Measurements from ENCODE around the gene BRD8. TPM values are rescaled to one million over a fixed set of nuclear protein-coding genes. Genes with fewer than 3 reads are reported as not detected.

The BRD8 gene
- total and polyA plus RNA-seq, 4 donors = 23.3 to 80.1 (median 33.5) TPM

DNA sequence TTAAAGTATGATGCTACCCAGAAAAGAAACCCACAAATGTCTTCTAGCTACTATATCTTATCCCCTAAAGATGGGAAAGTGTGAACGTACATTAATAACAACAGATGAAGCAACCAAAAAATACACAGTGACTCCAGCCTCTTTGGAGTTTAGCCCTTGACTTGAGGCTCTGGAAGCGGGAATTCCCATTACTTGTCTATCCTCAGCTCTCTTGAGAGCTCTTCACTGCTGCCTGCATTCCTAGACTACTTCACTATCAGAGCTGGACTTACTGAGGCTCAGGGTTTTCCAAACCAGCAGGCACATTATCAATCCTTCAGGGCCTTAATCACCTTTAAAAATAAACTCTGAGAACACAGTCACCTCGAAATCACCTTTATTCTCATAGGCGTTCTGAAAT, 38.2 kb downstream of the BRD8 start:
- ATAC-seq (ENCODE audit: insufficient read depth, low FRiP score) = no peak

DNA sequence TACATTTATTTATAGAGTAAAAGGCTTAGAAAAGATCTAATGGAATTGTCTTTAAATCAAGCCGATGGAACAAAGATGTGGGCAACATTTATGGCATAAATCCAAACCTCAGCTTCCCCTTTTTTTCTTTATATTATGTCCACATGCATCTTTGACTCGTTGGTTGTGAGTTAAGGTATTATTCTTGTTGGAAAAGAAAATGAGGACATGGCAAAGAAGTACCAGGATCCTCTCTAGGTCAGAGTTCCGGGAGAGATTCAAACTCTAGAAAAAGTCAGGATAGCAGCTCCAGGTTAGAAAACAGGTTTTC, 38.7 kb downstream of the BRD8 start:
- ATAC-seq (ENCODE audit: insufficient read depth, low FRiP score) (no peak), DNase-seq (no peak)
- H3K36me3 ChIP-seq (ENCODE audit: control insufficient read depth in 4 of 4, insufficient read depth in 4 of 4, low read length in 4 of 4) = no peaks in the 10 kb centered on the region
- H3K9me3 ChIP-seq (ENCODE audit: control insufficient read depth in 4 of 4, insufficient read depth in 3 of 4, low read length in 3 of 4) = no peaks in the 10 kb centered on the region
- no peak overlapping the region for H3K9ac ChIP-seq (ENCODE audit: insufficient read depth in 1 of 2, low read length in 2 of 2)
- H3K27ac ChIP-seq (ENCODE audit: low read depth in 1 of 2, low read length in 1 of 2) = no peak overlapping the region
- 36 to 53% methylated on average over 3 of the region's 3 CpGs for WGBS, 2 donors
- H3K4me3 ChIP-seq = no peak overlapping the region
- TF ChIP-seq, protein P1, sequence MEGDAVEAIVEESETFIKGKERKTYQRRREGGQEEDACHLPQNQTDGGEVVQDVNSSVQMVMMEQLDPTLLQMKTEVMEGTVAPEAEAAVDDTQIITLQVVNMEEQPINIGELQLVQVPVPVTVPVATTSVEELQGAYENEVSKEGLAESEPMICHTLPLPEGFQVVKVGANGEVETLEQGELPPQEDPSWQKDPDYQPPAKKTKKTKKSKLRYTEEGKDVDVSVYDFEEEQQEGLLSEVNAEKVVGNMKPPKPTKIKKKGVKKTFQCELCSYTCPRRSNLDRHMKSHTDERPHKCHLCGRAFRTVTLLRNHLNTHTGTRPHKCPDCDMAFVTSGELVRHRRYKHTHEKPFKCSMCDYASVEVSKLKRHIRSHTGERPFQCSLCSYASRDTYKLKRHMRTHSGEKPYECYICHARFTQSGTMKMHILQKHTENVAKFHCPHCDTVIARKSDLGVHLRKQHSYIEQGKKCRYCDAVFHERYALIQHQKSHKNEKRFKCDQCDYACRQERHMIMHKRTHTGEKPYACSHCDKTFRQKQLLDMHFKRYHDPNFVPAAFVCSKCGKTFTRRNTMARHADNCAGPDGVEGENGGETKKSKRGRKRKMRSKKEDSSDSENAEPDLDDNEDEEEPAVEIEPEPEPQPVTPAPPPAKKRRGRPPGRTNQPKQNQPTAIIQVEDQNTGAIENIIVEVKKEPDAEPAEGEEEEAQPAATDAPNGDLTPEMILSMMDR (IDR thresholded peaks at IDR 0.05; ENCODE audit: control extremely low read depth, extremely low read depth) = no peak
- H3K4me1 ChIP-seq (ENCODE audit: control insufficient read depth in 5 of 5, insufficient read depth in 5 of 5, low read length in 5 of 5) = peaks cover 0 to 3% (median 0%) of the 10 kb centered on the region in 5 donors
- no peaks in the 10 kb centered on the region for H3K27me3 ChIP-seq (ENCODE audit: control insufficient read depth in 3 of 3, insufficient read depth in 3 of 3, low read length in 2 of 3)

More for the DNA sequence above, 38.2 kb downstream of the BRD8 start:
- no peaks in the 10 kb centered on the region for H3K36me3 ChIP-seq (ENCODE audit: control insufficient read depth in 4 of 4, insufficient read depth in 4 of 4, low read length in 4 of 4)
- H3K4me1 ChIP-seq (ENCODE audit: control insufficient read depth in 5 of 5, insufficient read depth in 5 of 5, low read length in 5 of 5) = peaks cover 0 to 3% (median 0%) of the 10 kb centered on the region in 5 donors
- no peak for DNase-seq
- no peaks in the 10 kb centered on the region for H3K27me3 ChIP-seq (ENCODE audit: control insufficient read depth in 3 of 3, insufficient read depth in 3 of 3, low read length in 2 of 3)
- TF ChIP-seq, protein P1 (IDR thresholded peaks at IDR 0.05; ENCODE audit: control extremely low read depth, extremely low read depth) = no peak
- WGBS, 2 donors = 64 to 75% methylated on average over 4 of the region's 4 CpGs
- H3K4me3 ChIP-seq = no peak overlapping the region
- no peak overlapping the region for H3K27ac ChIP-seq (ENCODE audit: low read depth in 1 of 2, low read length in 1 of 2)
- no peak overlapping the region for H3K9ac ChIP-seq (ENCODE audit: insufficient read depth in 1 of 2, low read length in 2 of 2)
- H3K9me3 ChIP-seq (ENCODE audit: control insufficient read depth in 4 of 4, insufficient read depth in 3 of 4, low read length in 3 of 4) = no peaks in the 10 kb centered on the region

- ATAC-seq (ENCODE audit: insufficient read depth, low FRiP score) = peak; percentile 77
- TF ChIP-seq, protein P1 (IDR thresholded peaks at IDR 0.05; ENCODE audit: control extremely low read depth, extremely low read depth) = no peak
- Histone ChIP-seq H3K36me3 (ENCODE audit: control insufficient read depth in 4 of 4, insufficient read depth in 4 of 4, low read length in 4 of 4) (no peaks in the 10 kb centered on the region), H3K27me3 (ENCODE audit: control insufficient read depth in 3 of 3, insufficient read depth in 3 of 3, low read length in 2 of 3) (no peaks in the 10 kb centered on the region), H3K27ac (ENCODE audit: low read depth in 1 of 2, low read length in 1 of 2) (no peak within 1 kb of the TSS), H3K9me3 (ENCODE audit: control insufficient read depth in 4 of 4, insufficient read depth in 3 of 4, low read length in 3 of 4) (no peaks in the 10 kb centered on the region), H3K9ac (ENCODE audit: insufficient read depth in 1 of 2, low read length in 2 of 2) (peak within 1 kb of the TSS; percentile 16 to 38), H3K4me3 (peak within 1 kb of the TSS; percentile 54), H3K4me1 (ENCODE audit: control insufficient read depth in 5 of 5, insufficient read depth in 5 of 5, low read length in 5 of 5) (peaks cover 0 to 3% (median 0%) of the 10 kb centered on the region in 5 donors)
- WGBS, 2 donors = 7 to 9% methylated on average over 31 of the region's 31 CpGs
- DNase-seq = peak; percentile 77 to 81 (median 79)
These were observed 39.3 kb downstream of the BRD8 start, which contains the start of gene NME5 for GRCh38 chr5:138138949-138139780. Gene NME5 (minus strand): TSS chr5:138139428. CDS start chr5:138138780, 648 bp downstream.

Data from lung (tissue), 12 donors.